ENCODE data around the gene AKR1A1. TPM values are rescaled to one million over a fixed set of nuclear protein-coding genes. Genes with fewer than 3 reads are reported as not detected.
"Not testable (repeated sequence)": the region's sequence is repeated elsewhere in the genome, so short reads cannot be mapped to it uniquely, and the experiment has no call there.

The AKR1A1 gene
- total RNA-seq, 2 experiments from 2014 or later: 140 to 181 TPM

GRCh38 chr1:45512641-45513054 lies 38.0 kb upstream of the AKR1A1 start:
- Mint-ChIP-seq H3K27me3 (no peaks in the 10 kb centered on the region), H3K4me1 (peaks cover 11% of the 10 kb centered on the region), H3K27ac (no peak overlapping the region), H3K4me3 (no peak overlapping the region), H3K9me3 (ENCODE audit: low read depth) (no peaks in the 10 kb centered on the region), H3K36me3 (ENCODE audit: low read depth) (peaks cover 68% of the 10 kb centered on the region)
- peak; percentile 77 for DNase-seq
- ChIA-PET POLR2A (interaction anchor here (0.6 to 1.6 kb wide), 3 partner anchors 8 to 347 kb away, joined by 3 to 4 read pairs (median 3); partner anchors contain the start of gene AKR1A1), CTCF (interaction anchor here (0.6 to 4.4 kb wide), 15 partner anchors 9 to 433 kb away, joined by 3 to 107 read pairs (median 7); partner anchors contain the start of genes CCDC163, MMACHC and PRDX1)
- intact Hi-C loops (cut with DNase I, micrococcal nuclease): loop anchor here (1.0 to 2.0 kb wide), 2 partner anchors 38 to 58 kb away; partner anchors contain the start of gene AKR1A1 (in 1 of the 2)
- ATAC-seq: peak; percentile 85

GRCh38 chr1:45513532-45514260 lies 36.9 kb upstream of the AKR1A1 start:
- DNase-seq; POLR2A ChIA-PET; H3K4me3 Mint-ChIP-seq; ATAC-seq; H3K9me3 Mint-ChIP-seq (ENCODE audit: low read depth); H3K27ac Mint-ChIP-seq; H3K27me3 Mint-ChIP-seq: not testable (repeated sequence)
- Mint-ChIP-seq H3K36me3 (ENCODE audit: low read depth) (peaks cover 70% of the 10 kb centered on the region), H3K4me1 (peaks cover 13% of the 10 kb centered on the region)
- intact Hi-C loops (cut with DNase I, micrococcal nuclease): loop anchor here in 1 of 2 experiments (2.0 kb wide), 1 partner anchor 37 kb away; the partner anchor contains the start of gene AKR1A1
- CTCF ChIA-PET: interaction anchor here (0.6 to 4.2 kb wide), 8 partner anchors 23 to 434 kb away, joined by 3 to 107 read pairs (median 3); no protein-coding TSS in a partner anchor

- H3K36me3 Mint-ChIP-seq (ENCODE audit: low read depth): peaks cover 63% of the 10 kb centered on the region
- no peak overlapping the region for H3K4me3 Mint-ChIP-seq
- POLR2A ChIA-PET: no interaction called here
- H3K27me3 Mint-ChIP-seq: no peaks in the 10 kb centered on the region
- no peak for DNase-seq
- intact Hi-C loops (cut with DNase I, micrococcal nuclease): no loop called here
- H3K9me3 Mint-ChIP-seq (ENCODE audit: low read depth): no peaks in the 10 kb centered on the region
- CTCF ChIA-PET: interaction anchor here (2.8 kb wide), 1 partner anchor 53 kb away, joined by 13 read pairs; no protein-coding TSS in a partner anchor
- no peak for ATAC-seq
- H3K4me1 Mint-ChIP-seq: peaks cover 28% of the 10 kb centered on the region
- H3K27ac Mint-ChIP-seq: peak overlapping the region; percentile 61
Observed at GRCh38 chr1:45516036-45516435, 34.6 kb upstream of the AKR1A1 start.

DNA sequence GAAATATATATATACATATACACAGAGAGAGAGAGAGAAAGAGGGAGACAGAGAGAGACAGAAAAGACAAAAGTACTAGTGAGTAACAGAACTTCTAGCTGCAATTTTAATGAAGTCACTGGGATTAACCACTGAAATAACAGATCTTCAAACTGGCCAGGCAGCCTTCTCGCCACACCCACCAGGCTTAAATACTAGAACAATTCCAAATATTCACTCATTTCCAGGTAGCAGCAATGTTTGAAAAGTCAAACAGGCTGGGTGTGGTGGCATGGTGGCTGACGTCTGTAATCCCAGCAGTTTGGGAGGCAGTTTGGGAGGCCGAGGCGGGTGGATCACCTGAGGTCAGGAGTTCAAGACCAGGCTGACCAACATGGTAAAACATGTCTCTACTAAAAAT lies 34.2 kb upstream of the AKR1A1 start:
- no peak for ATAC-seq

GRCh38 chr1:45518366-45518765 lies 32.3 kb upstream of the AKR1A1 start:
- intact Hi-C loops (cut with DNase I, micrococcal nuclease): not testable (repeated sequence)
- CTCF ChIA-PET: interaction anchor here (0.6 to 2.2 kb wide), 4 partner anchors 19 to 51 kb away, joined by 3 to 12 read pairs (median 6); partner anchors contain the start of genes CCDC163 and MMACHC
- peaks cover 44% of the 10 kb centered on the region for H3K4me1 Mint-ChIP-seq

More for the DNA sequence above, 34.2 kb upstream of the AKR1A1 start:
- Mint-ChIP-seq H3K9me3 (ENCODE audit: low read depth) (no peaks in the 10 kb centered on the region), H3K4me3 (no peak overlapping the region), H3K36me3 (ENCODE audit: low read depth) (peaks cover 61% of the 10 kb centered on the region), H3K27me3 (no peaks in the 10 kb centered on the region), H3K27ac (peak overlapping the region; percentile 61), H3K4me1 (peaks cover 28% of the 10 kb centered on the region)
- no peak for DNase-seq
- intact Hi-C loops (cut with DNase I, micrococcal nuclease): no loop called here
- CTCF ChIA-PET: interaction anchor here (2.8 kb wide), 1 partner anchor 53 kb away, joined by 13 read pairs; no protein-coding TSS in a partner anchor
- POLR2A ChIA-PET: no interaction called here

DNA sequence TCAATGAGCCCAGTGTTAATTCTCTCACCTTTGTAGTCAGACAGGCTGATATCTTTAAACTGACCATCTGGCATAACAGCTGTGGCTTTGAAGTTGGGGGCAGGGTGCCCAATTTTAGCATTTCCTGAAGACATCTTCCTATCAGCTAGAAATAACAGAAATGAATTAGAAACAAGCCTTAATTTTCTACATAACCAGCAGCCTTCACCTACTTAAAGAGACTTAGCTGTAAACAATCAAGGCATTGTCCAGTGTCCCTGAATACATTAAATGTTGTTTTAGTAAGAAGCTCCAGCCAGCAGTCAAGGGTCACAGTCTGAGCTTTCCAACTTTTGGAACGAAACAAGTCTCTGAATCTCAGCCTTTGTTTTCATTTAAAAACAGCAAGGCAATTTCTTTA lies 31.7 kb upstream of the AKR1A1 start:
- H3K9me3 Mint-ChIP-seq (ENCODE audit: low read depth): no peaks in the 10 kb centered on the region
- peaks cover 49% of the 10 kb centered on the region for H3K4me1 Mint-ChIP-seq
- H3K27me3 Mint-ChIP-seq: no peaks in the 10 kb centered on the region
- ATAC-seq (no peak), DNase-seq (no peak)
- ChIA-PET POLR2A (interaction anchor here (0.8 to 1.5 kb wide), 4 partner anchors 13 to 797 kb away, joined by 3 to 5 read pairs (median 3); no protein-coding TSS in a partner anchor), CTCF (interaction anchor here (0.6 to 2.2 kb wide), 6 partner anchors 18 to 175 kb away, joined by 3 to 12 read pairs (median 3); partner anchors contain the start of genes CCDC163 and MMACHC)
- H3K27ac Mint-ChIP-seq: no peak overlapping the region
- peak overlapping the region; percentile 96 for H3K4me3 Mint-ChIP-seq
- intact Hi-C loops (cut with DNase I, micrococcal nuclease): no loop called here
- peaks cover 48% of the 10 kb centered on the region for H3K36me3 Mint-ChIP-seq (ENCODE audit: low read depth)

More at GRCh38 chr1:45518366-45518765, 32.3 kb upstream of the AKR1A1 start:
- not testable (repeated sequence) for ATAC-seq; H3K9me3 Mint-ChIP-seq (ENCODE audit: low read depth); H3K4me3 Mint-ChIP-seq; H3K27me3 Mint-ChIP-seq; H3K27ac Mint-ChIP-seq; DNase-seq
- peaks cover 53% of the 10 kb centered on the region for H3K36me3 Mint-ChIP-seq (ENCODE audit: low read depth)
- POLR2A ChIA-PET: interaction anchor here (0.6 to 1.5 kb wide), 5 partner anchors 14 to 797 kb away, joined by 3 to 7 read pairs (median 4); no protein-coding TSS in a partner anchor

- ATAC-seq; H3K27ac Mint-ChIP-seq; DNase-seq; H3K9me3 Mint-ChIP-seq (ENCODE audit: low read depth); H3K27me3 Mint-ChIP-seq: not testable (repeated sequence)
- ChIA-PET POLR2A (interaction anchor here (1.0 to 1.5 kb wide), 2 partner anchors 18 to 49 kb away, joined by 3 to 5 read pairs; no protein-coding TSS in a partner anchor), CTCF (interaction anchor here (1.0 to 2.4 kb wide), 4 partner anchors 19 to 50 kb away, joined by 3 to 12 read pairs (median 11); partner anchors contain the start of gene AKR1A1)
- H3K4me1 Mint-ChIP-seq: peaks cover 51% of the 10 kb centered on the region
- intact Hi-C loops (cut with DNase I, micrococcal nuclease): loop anchor here (2.0 to 5.0 kb wide), 4 partner anchors 19 to 742 kb away; partner anchors contain the start of genes CCDC163 (in 1 of the 2), GPBP1L1 (in 1 of the 2), MMACHC (in 1 of the 2) and RPS8 (in 1 of the 2)
- peak overlapping the region; percentile 96 for H3K4me3 Mint-ChIP-seq
- peaks cover 40% of the 10 kb centered on the region for H3K36me3 Mint-ChIP-seq (ENCODE audit: low read depth)
Observed at GRCh38 chr1:45519774-45520173, 30.9 kb upstream of the AKR1A1 start.

DNA sequence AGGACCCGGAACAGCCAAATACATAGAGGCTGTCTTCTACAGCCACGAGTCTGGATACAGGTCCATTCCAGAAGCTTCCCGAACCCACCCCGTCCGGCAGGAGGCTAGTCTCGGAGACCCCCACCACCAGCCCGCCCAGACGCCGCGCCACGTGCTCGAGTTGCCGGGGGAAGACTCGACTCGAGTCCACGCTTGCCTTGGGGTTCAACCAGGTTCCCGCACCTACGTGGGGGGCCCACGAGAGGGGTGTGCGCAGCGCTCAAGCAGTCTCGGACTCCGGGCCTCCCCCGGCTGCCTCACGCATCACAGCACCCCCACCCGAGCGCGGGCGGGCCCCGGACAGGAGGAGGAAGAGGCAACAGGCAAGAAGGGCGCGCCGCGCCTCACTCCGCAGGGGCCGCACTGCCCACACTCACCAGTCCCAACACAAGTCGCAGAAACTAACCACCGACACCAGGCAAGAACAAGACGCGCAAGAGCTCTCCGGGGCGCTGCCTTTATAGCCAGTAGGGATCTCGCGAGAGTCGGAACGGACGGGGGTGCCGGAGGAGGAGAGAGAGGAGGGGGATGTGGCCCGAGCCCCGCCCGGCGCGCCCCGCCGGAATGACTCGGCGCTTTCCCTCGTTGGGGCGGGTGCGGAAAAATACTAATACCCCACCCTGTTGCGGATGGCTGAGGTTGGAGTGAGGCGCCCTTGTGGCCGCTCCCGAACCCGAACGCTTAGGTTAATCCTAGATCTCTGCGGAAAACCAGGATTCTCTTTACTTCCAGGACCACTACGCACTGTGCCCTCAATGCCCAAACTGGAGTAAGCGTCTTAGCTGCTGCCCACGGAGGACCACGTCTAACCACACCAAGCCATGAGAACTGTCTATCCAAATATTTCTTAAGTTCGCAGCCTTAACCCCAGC lies 29.0 kb upstream of the AKR1A1 start, which contains the start of gene PRDX1:
TSS of gene PRDX1 (minus strand) at position 472 of the 911 bp plus-strand sequence. CDS start 2,841 bp downstream, outside the sequence.
- H3K9me3 Mint-ChIP-seq (ENCODE audit: low read depth): no peaks in the 10 kb centered on the region
- peak; percentile 98 for DNase-seq
- intact Hi-C loops (cut with DNase I, micrococcal nuclease): loop anchor here (1.0 to 5.0 kb wide), 15 partner anchors 15 to 744 kb away; partner anchors contain the start of genes AKR1A1 (in 2 of the 2), CCDC163 (in 2 of the 2), MMACHC (in 2 of the 2) and TMEM69 (in 2 of the 2)
- H3K27me3 Mint-ChIP-seq: peaks cover 4% of the 10 kb centered on the region
- CTCF ChIA-PET: interaction anchor here (0.6 to 2.6 kb wide), 6 partner anchors 10 to 197 kb away, joined by 3 to 14 read pairs (median 6); partner anchors contain the start of gene AKR1A1
- POLR2A ChIA-PET: interaction anchor here (0.5 to 2.7 kb wide), 39 partner anchors 9 to 800 kb away, joined by 3 to 27 read pairs (median 4); partner anchors contain the start of genes AKR1A1, CCDC163, EIF2B3 and GPBP1L1
- peak within 1 kb of the TSS; percentile 96 for H3K4me3 Mint-ChIP-seq
- peaks cover 23% of the 10 kb centered on the region for H3K36me3 Mint-ChIP-seq (ENCODE audit: low read depth)
- ATAC-seq: peak; percentile 89
- H3K27ac Mint-ChIP-seq: peak within 1 kb of the TSS; percentile 94
- H3K4me1 Mint-ChIP-seq: peaks cover 47% of the 10 kb centered on the region

DNA sequence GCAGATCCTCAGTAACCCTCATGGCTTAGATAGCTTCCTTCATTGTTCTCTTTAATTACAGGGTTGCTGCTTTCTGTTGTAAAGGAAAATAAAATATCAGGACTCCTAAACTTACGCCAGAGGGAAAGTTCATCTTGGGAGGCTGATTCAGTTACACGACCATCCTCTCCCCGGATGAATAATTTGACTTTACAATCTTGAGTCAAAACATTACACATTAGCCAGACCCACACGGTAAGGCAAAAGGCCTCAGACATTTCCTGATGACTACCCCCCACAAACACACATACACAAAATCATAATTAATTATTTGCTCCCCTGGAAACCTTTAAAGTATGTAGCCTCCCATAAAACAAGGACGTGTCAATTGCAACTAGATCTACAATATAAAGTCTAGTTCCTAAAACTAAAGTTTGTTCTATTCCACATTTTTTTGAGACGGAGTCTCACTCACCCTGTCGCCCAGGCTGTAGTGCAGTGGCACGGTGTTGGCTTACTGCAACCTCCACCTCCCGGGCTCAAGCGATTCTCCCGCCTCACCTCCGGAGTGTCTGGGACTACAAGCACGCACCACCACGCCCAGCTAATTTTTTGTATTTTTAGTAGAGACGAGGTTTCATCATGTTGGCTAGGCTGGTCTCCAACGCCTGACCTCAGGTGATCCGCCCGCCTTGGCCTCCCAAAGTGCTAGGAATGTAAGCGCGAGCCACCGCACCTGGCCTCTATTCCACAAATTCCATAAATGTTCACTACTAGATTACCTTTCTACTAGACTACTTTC lies 28.1 kb upstream of the AKR1A1 start:
- CTCF ChIA-PET: interaction anchor here (0.6 to 2.6 kb wide), 5 partner anchors 10 to 47 kb away, joined by 3 to 14 read pairs (median 8); partner anchors contain the start of gene AKR1A1
- intact Hi-C loops (cut with DNase I, micrococcal nuclease): loop anchor here (1.0 to 5.0 kb wide), 6 partner anchors 14 to 745 kb away; partner anchors contain the start of genes TMEM69 (in 2 of the 2), GPBP1L1 (in 1 of the 2) and RPS8 (in 1 of the 2)
- DNase-seq: peak; percentile 31

More for the DNA sequence above, 28.1 kb upstream of the AKR1A1 start:
- peak; percentile 28 for ATAC-seq
- Mint-ChIP-seq H3K27me3 (peaks cover 4% of the 10 kb centered on the region), H3K27ac (peak overlapping the region; percentile 94), H3K9me3 (ENCODE audit: low read depth) (no peaks in the 10 kb centered on the region), H3K36me3 (ENCODE audit: low read depth) (peaks cover 16% of the 10 kb centered on the region), H3K4me3 (peak overlapping the region; percentile 96), H3K4me1 (peaks cover 42% of the 10 kb centered on the region)
- POLR2A ChIA-PET: interaction anchor here (0.5 to 2.7 kb wide), 34 partner anchors 13 to 801 kb away, joined by 3 to 27 read pairs (median 4); partner anchors contain the start of genes AKR1A1, CCDC163, EIF2B3 and GPBP1L1

Measured in activated CD4-positive, alpha-beta T cell treated with anti-CD3 and anti-CD28 coated beads for 36 hours (primary cell).